Renal pelvis (tissue), 4 donors: ENCODE data around the gene ZSWIM8. TPM values are rescaled to one million over a fixed set of nuclear protein-coding genes. Genes with fewer than 3 reads are reported as not detected.
"Not testable (repeated sequence)": the region's sequence is repeated elsewhere in the genome, so short reads cannot be mapped to it uniquely, and the experiment has no call there.

ENCODE experiments used
- DNase-seq: peaks from one replicate; pipeline ENCODE4 v3.0.0-alpha.2; 2013
- polyA plus RNA-seq, 3 donors: library from polyadenylated mRNA; unstranded; fragments of 120-200 nt; gene quantifications; one replicate each; pipeline ENCODE4 v1.2.1, GENCODE V29; 2013; ENCODE audit not compliant: insufficient read length in 3 of 3

ZSWIM8 gene
- polyA plus RNA-seq, 3 donors, result 98.2 to 126 (median 125) TPM

- DNase-seq, result no peak
Observed at GRCh38 chr10:73790886-73791625, 5.7 kb downstream of the ZSWIM8 start.

GRCh38 chr10:73791871-73792400 is 6.5 kb downstream of the ZSWIM8 start:
- DNase-seq, result no peak

DNA sequence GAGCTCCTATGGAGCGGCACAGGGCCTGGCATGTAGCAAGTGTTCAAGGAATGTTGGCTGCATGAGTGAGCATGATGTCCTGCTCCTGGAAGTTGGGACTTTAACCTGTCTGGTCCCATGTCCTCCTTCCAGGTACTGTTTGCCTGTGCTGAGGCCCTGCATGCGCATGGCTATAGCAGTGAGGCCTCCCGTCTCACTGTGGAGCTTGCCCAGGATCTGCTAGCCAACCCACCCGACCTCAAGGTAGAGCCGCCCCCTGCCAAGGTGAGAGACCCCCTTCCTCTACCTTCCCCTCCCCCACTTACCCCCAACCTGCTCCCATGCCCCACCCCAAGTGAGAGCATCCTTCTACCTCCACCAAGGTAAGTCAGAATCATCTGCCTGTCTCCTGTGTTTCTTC is 8.1 kb downstream of the ZSWIM8 start:
- DNase-seq, result no peak

DNA sequence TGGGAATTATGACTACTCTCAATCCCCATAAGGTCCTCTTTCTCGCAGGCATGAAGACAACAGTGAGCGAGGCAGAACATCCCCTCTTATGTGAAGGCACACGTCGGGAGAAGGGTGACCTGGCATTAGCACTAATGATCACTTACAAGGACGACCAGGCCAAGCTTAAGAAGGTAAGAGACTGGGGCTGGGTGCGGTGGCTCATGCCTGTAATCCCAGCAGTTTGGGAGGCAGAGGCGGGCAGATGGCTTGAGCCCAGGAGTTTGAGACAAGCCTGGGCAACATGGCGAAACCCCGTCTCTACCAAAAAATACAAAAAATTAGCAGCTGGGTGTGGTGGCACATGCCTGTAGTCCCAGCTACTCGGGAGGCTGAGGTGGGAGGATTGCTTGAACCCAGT is 10.1 kb downstream of the ZSWIM8 start:
- not testable (repeated sequence) for DNase-seq

- DNase-seq, result not testable (repeated sequence)
Observed at GRCh38 chr10:73796035-73796434, 10.6 kb downstream of the ZSWIM8 start.

DNA sequence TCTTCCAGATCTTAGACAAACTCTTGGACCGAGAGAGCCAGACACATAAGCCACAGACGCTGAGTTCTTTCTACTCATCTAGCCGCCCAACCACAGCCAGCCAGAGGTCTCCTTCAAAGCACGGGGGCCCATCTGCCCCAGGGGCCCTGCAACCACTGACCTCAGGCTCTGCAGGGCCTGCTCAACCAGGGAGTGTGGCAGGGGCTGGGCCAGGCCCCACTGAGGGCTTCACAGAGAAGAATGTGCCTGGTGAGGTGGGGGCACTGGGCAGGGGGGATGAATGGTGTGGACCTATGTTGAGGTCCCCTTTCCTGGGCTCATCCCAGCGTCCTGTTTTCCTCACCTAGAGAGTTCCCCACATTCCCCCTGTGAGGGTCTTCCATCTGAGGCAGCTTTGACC is 11.4 kb downstream of the ZSWIM8 start:
- DNase-seq, result no peak

GRCh38 chr10:73797324-73798025 is 12.1 kb downstream of the ZSWIM8 start:
- no peak for DNase-seq

DNA sequence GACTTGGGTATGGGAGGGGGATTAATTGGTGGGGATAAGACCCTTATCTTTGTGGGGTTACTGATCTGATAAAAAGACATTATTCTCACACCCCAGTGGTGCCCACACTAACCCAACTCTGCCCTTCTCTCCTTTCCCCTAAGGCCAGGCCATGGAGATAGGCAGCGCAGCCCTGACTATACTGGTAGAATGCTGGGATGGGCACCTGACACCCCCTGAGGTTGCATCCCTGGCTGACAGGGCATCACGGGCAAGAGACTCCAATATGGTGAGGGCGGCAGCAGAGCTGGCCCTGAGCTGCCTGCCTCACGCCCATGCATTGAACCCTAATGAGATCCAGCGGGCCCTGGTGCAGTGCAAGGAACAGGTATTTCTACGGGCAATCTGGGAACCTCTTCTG is 12.7 kb downstream of the ZSWIM8 start:
- DNase-seq, result no peak

GRCh38 chr10:73798927-73799560 is 13.6 kb downstream of the ZSWIM8 start:
- no peak for DNase-seq

DNA sequence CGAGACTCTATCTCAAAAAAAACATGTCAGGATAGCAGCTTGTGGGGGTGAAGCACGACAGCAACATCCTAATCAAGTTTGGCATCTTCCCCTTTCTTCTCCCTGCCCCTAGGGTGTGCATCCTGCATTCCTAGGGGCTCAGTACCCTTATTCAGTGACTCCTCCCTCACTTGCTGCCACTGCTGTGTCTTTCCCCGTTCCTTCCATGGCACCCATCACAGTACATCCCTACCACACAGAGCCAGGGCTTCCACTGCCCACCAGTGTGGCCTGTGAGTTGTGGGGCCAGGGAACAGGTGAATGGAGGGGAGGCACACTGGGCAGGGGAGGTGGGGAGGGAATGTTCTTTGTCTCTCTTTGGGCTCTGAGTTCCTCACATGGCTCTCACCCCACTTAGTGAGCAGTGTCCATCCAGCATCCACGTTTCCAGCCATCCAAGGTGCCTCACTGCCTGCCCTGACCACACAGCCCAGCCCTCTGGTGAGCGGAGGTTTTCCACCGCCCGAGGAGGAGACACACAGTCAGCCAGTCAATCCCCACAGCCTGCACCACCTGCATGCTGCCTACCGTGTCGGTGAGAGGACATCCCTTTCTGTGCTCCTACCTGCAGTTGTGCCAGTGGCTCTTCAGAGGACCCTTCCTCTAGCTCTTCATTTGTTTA is 14.6 kb downstream of the ZSWIM8 start:
- DNase-seq, result no peak

DNA sequence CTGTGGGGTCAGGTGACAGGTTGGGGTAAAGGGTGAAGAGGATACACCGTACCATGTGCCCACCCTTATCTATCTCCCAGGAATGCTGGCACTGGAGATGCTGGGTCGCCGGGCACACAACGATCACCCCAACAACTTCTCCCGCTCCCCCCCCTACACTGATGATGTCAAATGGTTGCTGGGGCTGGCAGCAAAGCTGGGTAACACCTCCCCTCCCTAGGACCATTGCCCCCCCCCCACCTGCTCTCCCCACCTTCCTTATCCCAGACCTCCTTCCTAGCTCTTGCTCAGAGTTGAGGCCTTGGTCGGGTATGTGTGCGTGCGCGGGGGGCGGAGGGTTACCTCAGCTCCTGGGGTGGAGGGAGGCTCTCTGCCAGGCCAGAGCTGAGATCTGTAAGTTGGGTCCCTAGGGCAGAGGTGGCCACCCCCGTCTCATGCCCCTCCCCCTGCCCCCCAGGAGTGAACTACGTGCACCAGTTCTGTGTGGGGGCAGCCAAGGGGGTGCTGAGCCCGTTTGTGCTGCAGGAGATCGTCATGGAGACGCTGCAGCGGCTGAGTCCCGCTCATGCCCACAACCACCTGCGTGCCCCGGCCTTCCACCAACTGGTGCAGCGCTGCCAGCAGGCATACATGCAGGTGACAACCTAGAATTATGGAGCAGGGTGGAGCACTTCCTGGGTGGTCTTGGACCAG is 15.3 kb downstream of the ZSWIM8 start:
- no peak for DNase-seq

GRCh38 chr10:73801253-73801590 is 15.8 kb downstream of the ZSWIM8 start:
- DNase-seq, result no peak

GRCh38 chr10:73802276-73802991 is 17.0 kb downstream of the ZSWIM8 start:
- DNase-seq, result no peak

GRCh38 chr10:73803680-73804286 is 18.4 kb downstream of the ZSWIM8 start:
- no peak for DNase-seq

- no peak for DNase-seq
Observed at GRCh38 chr10:73806176-73806950, 21.0 kb downstream of the ZSWIM8 start.

GRCh38 chr10:73807471-73807870 is 22.1 kb downstream of the ZSWIM8 start:
- DNase-seq, result no peak

GRCh38 chr10:73808021-73808815 is 22.8 kb downstream of the ZSWIM8 start:
- no peak for DNase-seq

DNA sequence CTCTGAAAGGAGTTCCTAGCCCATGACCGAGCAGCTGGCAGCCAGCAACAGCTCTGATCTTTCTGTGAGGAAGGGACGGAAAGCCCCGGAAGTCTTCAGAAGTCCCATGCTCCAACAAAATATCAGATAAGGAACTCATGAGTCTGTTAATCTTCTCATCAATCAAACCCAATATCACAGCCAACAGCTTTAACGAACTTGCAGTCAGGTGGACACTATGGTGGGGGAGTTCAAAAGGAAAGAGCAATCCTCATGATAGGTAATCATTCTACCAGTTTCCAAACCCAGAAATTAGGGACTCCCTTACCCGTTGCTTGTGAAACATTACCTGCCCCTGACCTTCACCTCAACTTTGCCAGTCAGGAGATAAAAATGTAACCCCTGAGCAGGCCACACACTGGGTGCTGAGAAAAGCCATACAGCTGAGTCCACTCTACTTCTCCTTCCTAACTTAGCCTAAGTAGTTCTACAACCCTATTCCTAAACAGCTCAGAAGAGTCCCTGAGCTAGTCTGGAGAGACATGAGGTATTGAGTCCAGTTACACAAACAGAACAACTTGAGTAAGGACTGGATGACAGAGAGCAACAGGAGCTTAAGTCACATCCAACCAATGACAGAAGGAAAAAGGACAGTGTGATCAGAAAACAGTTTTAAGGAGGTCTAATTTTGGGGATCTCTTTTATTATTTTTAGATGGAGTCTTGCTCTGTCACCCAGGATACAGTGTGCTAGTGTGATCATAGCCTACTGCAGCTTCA is 23.8 kb downstream of the ZSWIM8 start:
- DNase-seq, result no peak
